ENCODE results near the gene CTSS.
"Not testable (repeated sequence)": the region's sequence is repeated elsewhere in the genome, so short reads cannot be mapped to it uniquely, and the experiment has no call there.

CTSS gene

GRCh38 chr1:150778409-150778808 lies 12.8 kb upstream of the CTSS start:
- no peak overlapping the region for H3K4me3 ChIP-seq (ENCODE audit: low read depth, low read length)
- no peak for TF ChIP-seq CTCF (conservative IDR thresholded peaks at IDR 0.05; ENCODE audit: low read depth, low read length)
- DNase-seq (ENCODE audit: low read depth) = no peak

- DNase-seq (ENCODE audit: low read depth) = no peak
- H3K4me3 ChIP-seq (ENCODE audit: low read depth, low read length) = no peak overlapping the region
- TF ChIP-seq CTCF (conservative IDR thresholded peaks at IDR 0.05; ENCODE audit: low read depth, low read length) = no peak
These were observed 12.0 kb upstream of the CTSS start for GRCh38 chr1:150777544-150777943.

DNA sequence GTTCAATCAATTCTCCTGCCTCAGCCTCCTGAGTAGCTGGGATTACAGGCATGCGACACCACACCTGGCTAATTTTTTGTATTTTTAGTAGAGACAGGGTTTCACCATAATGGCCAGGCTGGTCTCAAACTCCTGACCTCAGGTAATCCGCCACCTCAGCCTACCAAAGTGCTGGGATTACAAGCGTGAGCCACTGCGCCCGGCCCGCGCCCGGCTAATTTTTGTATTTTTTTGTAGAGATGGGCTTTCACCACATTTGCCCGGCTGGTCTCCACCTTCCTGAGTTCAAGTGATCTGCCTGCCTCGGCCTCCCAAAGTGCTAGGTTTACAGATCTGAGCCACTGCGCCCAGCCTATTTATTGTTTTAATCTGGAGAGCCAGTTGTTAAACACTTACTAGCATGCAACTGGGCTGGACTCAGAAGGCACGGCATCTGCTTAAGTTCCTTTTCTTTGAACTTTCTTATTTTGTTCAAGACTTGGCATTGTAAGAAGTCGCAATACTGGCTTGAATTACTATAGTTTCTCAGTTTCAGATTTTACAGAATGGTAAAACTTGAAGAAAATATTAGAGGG lies 10.4 kb upstream of the CTSS start:
- DNase-seq (ENCODE audit: low read depth); H3K4me3 ChIP-seq (ENCODE audit: low read depth, low read length): not testable (repeated sequence)

GRCh38 chr1:150775276-150775675 lies 9.7 kb upstream of the CTSS start:
- no peak for TF ChIP-seq CTCF (conservative IDR thresholded peaks at IDR 0.05; ENCODE audit: low read depth, low read length)
- no peak overlapping the region for H3K4me3 ChIP-seq (ENCODE audit: low read depth, low read length)
- no peak for DNase-seq (ENCODE audit: low read depth)

- TF ChIP-seq CTCF (conservative IDR thresholded peaks at IDR 0.05; ENCODE audit: low read depth, low read length) = no peak
- no peak for DNase-seq (ENCODE audit: low read depth)
- H3K4me3 ChIP-seq (ENCODE audit: low read depth, low read length) = no peak overlapping the region
These were observed 6.7 kb upstream of the CTSS start for GRCh38 chr1:150772326-150772725.

DNA sequence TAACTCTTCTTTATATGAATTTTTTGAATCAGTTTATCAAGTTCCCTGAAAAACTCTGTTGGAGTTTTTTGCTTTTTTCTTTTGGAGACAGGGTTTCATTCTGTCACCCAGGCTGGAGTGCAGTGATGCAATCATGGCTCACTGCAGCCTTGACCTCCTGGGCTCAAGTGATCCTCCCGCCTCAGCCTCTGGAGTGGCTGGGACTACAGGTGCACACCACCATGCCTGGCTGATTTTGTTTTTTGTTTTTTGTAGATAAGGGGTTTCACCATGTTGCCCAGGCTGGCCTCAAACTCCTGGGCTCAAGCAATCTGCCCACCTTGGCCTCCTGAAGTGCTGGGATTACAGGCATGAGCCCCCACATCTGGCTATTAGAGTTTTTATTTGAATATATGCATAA lies 2.1 kb upstream of the CTSS start:
- DNase-seq (ENCODE audit: low read depth); H3K4me3 ChIP-seq (ENCODE audit: low read depth, low read length): not testable (repeated sequence)

- H3K4me3 ChIP-seq (ENCODE audit: low read depth, low read length); DNase-seq (ENCODE audit: low read depth): not testable (repeated sequence)
These were observed 361 bp upstream of the CTSS start for GRCh38 chr1:150765977-150766301.

GRCh38 chr1:150764617-150765101 lies 919 bp downstream of the CTSS start:
- DNase-seq (ENCODE audit: low read depth) = peak; percentile 72

More at GRCh38 chr1:150764617-150765101, 919 bp downstream of the CTSS start:
- no peak for TF ChIP-seq CTCF (conservative IDR thresholded peaks at IDR 0.05; ENCODE audit: low read depth, low read length)
- no peak overlapping the region for H3K4me3 ChIP-seq (ENCODE audit: low read depth, low read length)

All from choroid plexus epithelial cell (primary cell).